ENCODE results near the gene PSMA7. TPM values are rescaled to one million over a fixed set of nuclear protein-coding genes. Genes with fewer than 3 reads are reported as not detected.

PSMA7 gene
- total RNA-seq, 1 experiment from 2014 or later: 332 TPM

- Histone ChIP-seq H3K79me1 (ENCODE audit: insufficient read depth, low read depth, low read length, poor library complexity, severe bottlenecking) (no peaks in the 10 kb centered on the region), H2AK5ac (ENCODE audit: insufficient read length, low read length) (no peak overlapping the region), H3K4me2 (ENCODE audit: insufficient read depth, insufficient read length, low read length) (no peak overlapping the region), H3K56ac (ENCODE audit: insufficient read length, low read depth, low read length) (no peak overlapping the region), H3K23me2 (ENCODE audit: insufficient read length, low read depth, low read length, poor library complexity, severe bottlenecking) (no peaks in the 10 kb centered on the region), H2AFZ (ENCODE audit: low read length) (no peak overlapping the region), H2BK20ac (ENCODE audit: low read depth, low read length, poor library complexity, severe bottlenecking) (no peak overlapping the region), H3K14ac (ENCODE audit: insufficient read depth, low read length) (no peak overlapping the region), H4K91ac (ENCODE audit: insufficient read length, low read depth, low read length) (no peak overlapping the region), H3K23ac (ENCODE audit: insufficient read length, low read depth, low read length) (no peak overlapping the region), H4K20me1 (ENCODE audit: control insufficient read depth, insufficient read depth, insufficient read length) (no peaks in the 10 kb centered on the region), H3K27me3 (ENCODE audit: insufficient read depth, low read length) (no peaks in the 10 kb centered on the region), H3K4ac (ENCODE audit: low read depth, low read length) (no peak overlapping the region), H2BK120ac (ENCODE audit: low read depth, low read length, poor library complexity, severe bottlenecking) (no peak overlapping the region), H3K18ac (ENCODE audit: insufficient read length, low read depth, low read length) (no peak overlapping the region), H4K8ac (replicated peaks; ENCODE audit: insufficient read length, low read depth, low read length) (no peak overlapping the region), H3K9me3 (ENCODE audit: control insufficient read depth, low read depth, low read length) (no peaks in the 10 kb centered on the region), H4K5ac (ENCODE audit: insufficient read length, low read depth, low read length) (no peak overlapping the region), H3K4me1 (ENCODE audit: insufficient read depth, low read length) (no peaks in the 10 kb centered on the region), H3K79me2 (ENCODE audit: insufficient read depth, low read length) (no peaks in the 10 kb centered on the region), H2BK5ac (ENCODE audit: insufficient read length, low read length) (no peak overlapping the region), H3K9ac (ENCODE audit: extremely low read depth, insufficient read length, low read length) (no peak overlapping the region), H3K27ac (ENCODE audit: insufficient read length, low read depth, low read length) (no peak overlapping the region), H2BK12ac (ENCODE audit: insufficient read length, low read depth, low read length) (no peak overlapping the region), H3T11ph (ENCODE audit: low read length) (no peak overlapping the region), H2BK15ac (ENCODE audit: low read depth, low read length) (no peak overlapping the region)
- Mint-ChIP-seq H3K27ac (no peak overlapping the region), H3K36me3 (ENCODE audit: insufficient read depth in 1 of 3, low read depth in 3 of 3) (no peaks in the 10 kb centered on the region; a peak in 1 of 7 replicates), H3K4me1 (peaks cover 22 to 50% of the 10 kb centered on the region in 2 experiments), H3K9me3 (no peaks in the 10 kb centered on the region; a peak in 1 of 5 replicates), H3K4me3 (no peak overlapping the region; a peak in 1 of 5 replicates), H3K27me3 (ENCODE audit: low read depth) (peaks cover 7% of the 10 kb centered on the region)
- no peak for TF ChIP-seq CTCF (conservative IDR thresholded peaks at IDR 0.05)
- DNase-seq: no peak
- WGBS (ENCODE audit: extremely low coverage, insufficient read length, low lambda C conversion rate): no CpG with 5 or more reads among the region's 15 CpGs
Observed at GRCh38 chr20:62117658-62118057, 25.5 kb downstream of the PSMA7 start.
